Stimulated activated CD8-positive, alpha-beta memory T cell treated with anti-CD3 and anti-CD28 coated beads, Interleukin-7, amount 100 ng/mL, for 1 hour (primary cell): Measurements from ENCODE around the gene SLC5A10.

Experiments used
- DNase-seq, 2 donors: peaks; one replicate each; pipeline ENCODE4 v3.0.0-alpha.2; 2020; ENCODE audit warnings: low read depth in 2 of 2

Gene SLC5A10

DNA sequence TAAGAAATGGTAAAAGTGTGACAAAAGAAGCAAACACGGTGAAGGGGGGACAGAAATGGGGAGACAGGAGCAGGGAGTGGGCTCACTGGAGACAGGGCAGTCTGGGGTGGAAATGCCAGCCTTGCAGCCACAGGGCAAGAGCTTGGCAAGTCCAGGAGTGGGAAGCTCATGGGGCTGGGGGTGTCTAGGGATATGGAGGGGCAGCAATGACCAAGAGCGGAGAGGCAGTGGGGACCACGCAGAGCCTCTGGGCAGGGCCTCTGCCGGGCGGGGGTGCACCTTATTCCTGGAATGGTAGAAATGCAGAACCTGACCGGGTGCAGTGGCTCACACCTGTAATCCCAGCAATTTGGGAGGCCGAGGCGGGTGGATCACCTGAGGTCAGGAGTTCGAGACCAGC lies 12.6 kb downstream of the SLC5A10 start:
- no peak for DNase-seq

DNA sequence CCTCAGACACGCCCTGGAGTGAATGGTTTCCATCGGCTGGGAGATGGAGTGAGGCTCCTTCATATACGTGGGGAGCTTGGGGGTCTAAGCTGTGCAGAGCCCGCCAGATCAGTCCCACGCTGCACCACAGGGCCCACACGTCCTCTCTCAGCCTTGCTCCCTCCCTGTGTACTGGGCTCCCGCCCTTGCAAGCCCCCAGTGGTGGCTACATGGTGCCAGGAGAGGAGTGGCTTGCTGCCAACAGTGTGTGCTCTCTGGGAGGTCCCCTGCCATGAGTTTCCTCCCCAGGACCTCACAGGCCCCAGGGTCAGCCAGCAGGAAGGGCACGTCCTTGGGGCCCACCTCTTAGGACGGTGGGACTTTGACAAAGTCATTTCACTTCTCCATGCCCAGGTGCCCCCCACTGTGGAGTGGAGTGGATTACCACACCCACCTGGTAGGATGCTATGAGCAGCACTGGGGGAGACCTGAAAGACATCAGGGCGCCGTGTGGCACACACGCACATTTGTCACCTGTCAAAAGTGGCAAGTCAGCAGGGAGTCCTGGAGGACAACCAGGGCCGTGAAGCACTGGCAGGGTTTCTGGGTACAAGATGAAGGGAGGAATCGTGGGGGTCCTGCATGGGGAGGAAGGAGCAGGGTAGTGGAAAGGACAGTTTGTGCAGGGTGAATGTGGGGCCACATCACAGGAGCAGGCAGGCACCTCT lies 13.7 kb downstream of the SLC5A10 start:
- DNase-seq, result no peak

DNA sequence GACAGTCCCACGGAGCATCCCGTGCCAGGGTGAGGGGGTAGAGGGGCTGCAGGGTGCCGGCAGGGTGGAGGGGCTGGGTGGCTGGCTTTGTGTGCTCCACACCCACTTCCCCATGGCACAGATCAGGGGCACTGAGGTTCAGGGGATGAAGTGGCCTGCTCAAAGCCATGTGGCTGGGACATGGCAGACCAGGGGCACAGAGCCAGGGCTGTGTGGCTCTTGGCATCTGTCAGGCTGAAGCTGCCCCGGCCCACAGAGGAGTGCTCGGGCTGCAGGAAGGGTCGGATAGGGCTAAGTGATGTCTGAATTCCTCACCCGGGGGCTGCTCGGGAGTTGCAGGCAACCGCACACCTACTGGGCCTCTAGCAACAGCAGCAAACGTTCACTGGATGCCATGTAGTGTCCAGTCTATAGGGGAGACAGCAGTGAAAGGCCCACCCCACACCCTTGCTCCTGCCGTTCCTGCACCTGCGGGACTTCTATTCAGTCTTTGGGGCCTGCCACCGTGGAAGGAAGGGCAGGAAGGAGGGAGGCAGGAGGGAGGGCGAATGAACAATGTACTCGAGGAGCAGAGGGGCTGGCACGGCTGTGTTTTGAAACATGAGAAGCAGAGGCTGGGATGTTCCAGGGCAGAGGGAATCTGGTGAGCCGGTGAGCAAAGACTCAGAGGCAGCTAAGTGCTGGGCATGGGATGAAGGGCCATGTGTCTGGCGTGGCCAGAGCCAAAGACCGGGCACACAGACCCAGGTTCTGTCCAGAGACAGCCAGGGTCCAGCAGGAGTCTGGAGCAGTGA lies 15.1 kb downstream of the SLC5A10 start:
- no peak for DNase-seq

DNA sequence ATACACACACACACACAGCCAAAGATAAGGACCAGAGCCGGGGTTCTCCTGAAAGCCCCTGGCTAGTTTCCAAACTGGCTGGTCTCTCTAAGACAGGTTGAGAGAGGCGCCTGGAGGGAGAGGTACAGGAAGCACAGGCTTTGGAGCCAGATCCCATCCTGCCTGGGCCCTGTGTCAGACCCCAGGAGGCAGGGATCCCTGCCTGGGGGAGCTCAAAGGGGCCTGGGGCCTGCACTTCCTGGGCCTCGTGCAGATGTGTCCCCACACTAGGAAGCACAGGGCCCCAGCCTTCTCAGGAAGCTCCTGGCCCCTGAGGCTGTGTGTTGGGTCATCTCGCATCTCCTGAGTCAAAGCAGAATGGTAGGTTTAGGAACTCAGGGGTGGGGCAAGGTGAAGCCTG lies 16.0 kb downstream of the SLC5A10 start:
- DNase-seq, result no peak

DNA sequence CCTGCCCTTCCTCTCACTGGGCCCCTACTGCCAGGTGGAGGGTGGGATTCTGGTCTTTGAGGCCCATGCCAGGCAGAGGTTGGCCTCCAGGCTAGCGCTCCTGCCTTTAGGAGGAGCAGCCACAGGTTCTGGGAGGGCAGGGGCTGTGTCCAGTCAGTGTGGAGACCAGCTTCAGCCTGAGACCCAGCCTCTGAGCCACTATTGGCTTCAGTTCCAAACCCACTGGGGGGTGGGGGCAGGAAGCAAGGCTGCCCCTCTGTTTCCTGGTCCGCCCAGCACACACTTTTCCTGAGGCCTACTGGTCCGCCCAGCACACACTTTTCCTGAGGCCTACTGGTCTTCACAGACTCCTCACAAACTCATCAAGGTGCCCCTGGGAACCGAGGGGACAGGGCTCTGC lies 16.4 kb downstream of the SLC5A10 start:
- no peak for DNase-seq

DNA sequence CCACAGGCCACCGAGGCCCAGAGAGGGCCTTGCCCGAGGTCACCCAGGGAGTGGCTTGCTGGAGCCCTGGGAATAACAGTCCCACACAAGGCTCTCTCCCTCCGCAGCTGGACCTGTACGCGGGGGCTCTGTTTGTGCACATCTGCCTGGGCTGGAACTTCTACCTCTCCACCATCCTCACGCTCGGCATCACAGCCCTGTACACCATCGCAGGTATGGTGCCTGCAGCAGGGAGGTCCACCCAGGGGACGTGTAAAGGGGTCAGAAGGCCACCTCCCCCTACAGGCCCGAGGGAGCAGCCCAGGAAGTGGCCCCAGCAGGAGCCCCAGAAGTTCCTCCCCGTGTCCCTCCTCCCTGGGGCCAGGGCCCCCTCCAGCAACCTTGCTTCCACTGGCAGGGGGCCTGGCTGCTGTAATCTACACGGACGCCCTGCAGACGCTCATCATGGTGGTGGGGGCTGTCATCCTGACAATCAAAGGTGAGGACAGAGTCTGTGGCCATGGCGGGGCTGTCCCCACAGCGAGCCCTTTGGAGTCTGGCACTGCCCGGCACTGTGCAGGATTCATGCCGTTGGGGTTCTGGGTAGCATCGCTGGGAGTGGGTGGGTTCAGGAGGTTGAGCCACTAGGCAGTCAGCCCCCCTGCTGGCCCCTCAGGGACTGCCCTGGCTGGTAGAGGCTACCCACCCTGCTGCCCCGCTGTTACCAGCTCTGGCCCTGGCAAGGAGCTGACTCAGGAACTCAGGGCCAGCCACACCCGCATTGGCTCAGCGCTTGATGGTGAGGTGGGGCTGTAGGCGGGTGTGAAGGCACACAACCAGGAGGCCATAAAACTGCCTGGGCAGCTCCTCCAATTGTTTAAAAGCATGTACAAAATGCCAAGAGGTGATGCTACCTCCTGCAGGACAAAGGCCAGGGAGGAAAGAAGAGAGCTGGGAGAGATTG lies 17.3 kb downstream of the SLC5A10 start:
- no peak for DNase-seq

DNA sequence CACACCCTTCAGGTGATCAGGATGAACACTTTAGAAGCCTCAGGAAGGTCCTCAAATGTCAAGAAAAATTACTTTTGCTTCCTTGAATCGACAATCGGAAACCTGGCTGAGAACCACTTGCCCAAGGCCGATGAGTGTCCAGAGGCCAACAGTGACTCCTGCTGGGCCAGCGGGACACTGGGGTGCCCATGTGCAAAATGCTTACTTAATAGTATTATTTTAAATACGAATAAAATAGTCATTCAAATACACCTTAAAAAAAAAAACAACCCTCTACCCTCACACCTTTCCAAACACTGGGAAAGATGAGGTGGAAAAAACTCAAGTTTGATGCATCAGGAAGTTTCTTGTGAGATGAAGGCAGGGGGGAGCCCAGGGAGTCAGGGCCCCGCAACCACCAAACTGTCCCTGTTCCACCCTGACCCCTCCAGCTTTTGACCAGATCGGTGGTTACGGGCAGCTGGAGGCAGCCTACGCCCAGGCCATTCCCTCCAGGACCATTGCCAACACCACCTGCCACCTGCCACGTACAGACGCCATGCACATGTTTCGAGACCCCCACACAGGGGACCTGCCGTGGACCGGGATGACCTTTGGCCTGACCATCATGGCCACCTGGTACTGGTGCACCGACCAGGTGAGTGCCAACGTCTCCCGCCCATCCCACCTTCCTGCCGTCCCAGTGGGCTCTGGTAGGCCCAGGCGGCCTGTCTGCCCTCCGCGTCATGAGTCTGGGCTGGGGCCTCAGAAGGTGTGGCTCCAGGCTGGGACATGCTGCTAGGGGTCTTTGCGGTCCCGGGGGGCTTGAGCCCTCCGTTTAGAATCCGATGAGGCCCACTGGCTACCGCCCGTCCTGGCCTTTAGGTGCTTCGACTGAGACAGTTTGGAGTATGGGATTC lies 18.9 kb downstream of the SLC5A10 start:
- no peak for DNase-seq

DNA sequence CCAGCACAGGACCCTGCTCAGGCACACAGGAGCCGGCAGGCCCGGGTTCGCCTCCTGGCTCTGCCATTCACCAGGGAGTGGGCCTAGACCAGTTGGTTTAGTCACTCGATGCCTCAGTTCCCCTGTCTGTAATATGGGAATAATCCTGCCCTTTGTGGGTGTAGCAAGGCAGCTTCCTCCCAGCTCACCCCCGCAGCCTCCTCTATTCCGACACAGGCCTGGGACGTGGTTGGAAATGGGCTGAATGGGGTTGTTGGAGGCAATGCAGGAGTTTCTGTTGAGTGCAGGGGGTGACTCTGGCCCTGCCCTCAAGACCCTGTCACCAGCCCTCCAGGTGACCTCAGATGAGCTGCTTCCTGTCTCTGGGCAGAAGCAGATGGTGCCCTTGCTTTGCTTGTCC lies 19.8 kb downstream of the SLC5A10 start:
- no peak for DNase-seq

DNA sequence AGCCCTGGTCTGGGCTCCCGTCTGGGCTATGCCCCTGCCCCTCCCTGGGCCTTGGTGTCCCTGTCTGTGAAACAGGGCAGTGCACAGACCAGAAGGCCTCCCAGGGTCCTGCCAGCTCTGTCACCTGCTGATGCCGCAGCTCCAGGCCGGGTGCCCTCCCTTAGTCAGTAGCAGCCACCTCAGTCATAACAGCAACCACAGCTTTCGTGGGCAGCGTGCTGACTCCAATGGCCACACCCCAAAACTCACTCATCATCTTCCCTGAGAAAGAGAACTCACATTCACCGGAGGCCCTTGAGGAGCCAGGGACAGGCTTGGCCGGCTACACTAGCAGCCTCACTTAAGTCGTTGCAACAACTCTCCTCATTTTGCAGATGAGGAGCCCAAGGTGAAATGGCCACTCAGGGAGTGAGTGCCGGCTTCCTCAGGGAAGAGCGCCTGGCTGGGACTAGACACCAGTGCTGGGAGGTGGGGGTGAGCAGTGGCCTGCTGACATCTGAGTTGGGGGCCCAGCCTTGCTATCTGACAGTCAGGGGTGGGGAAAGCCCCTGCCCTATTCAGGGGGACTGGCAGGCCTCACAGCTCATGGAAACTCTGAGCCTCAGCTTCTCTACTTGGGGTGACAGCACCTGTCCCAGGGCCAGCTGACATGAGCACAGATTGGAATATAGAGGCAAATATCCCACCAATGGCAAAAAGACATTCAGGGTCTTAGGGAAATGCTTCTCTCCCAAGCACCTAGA lies 22.6 kb downstream of the SLC5A10 start:
- DNase-seq, result no peak

DNA sequence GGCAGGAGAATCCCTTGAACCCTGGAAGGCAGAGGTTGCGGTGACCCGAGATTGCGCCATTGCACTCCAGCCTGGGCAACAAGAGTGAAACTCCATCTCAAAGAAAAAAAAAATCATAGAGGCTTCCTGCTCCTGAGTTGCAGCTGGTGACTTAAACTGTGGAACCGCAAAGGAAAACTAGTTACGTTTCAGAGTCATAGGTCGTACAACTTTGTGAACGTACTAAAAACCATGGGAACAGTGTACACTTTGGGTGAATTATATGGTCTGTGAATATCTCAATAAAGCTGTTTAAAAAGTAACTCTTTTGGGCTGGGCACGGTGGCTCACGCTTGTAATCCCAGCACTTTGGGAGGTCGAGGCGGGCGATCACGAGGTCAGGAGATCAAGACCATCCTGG lies 23.6 kb downstream of the SLC5A10 start:
- no peak for DNase-seq

DNA sequence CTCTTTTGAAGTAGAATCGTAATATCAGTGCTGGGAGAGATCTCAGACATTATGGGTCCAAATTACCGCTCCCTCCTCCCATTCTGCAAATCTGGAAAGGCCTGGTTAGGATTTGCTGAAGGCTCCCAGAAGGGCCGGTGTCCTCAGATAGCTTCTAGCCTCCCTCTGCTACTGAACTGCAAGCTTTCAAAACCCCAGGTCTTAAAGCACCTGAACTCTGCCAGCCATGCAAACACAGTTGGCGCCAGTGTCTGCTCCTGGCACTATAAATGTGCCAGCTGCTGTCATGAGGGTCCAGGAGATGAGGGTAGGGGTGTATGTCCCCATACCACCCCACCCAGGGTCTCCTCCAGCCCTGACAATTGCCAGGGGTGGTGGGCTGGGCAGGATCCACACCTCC lies 24.2 kb downstream of the SLC5A10 start:
- DNase-seq, result no peak

DNA sequence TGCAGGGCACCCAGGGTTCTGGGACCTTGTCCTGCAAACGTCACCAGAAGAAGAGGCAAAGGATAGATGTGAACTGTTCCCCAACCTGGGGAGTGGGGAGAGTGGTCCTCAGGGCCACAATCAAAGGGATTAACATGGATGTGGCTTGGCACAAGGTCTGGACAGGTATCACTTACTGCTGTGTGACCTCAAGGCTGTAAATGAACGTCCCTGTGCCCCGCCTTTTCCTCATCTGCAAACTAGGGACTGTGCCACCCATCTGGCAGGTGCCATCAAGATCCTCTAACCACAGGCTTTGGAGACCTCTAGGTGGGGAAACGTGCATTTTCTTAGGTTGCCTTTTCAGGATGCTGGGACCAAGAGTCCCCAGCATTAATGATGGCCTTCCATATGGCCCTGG lies 25.1 kb downstream of the SLC5A10 start:
- no peak for DNase-seq

DNA sequence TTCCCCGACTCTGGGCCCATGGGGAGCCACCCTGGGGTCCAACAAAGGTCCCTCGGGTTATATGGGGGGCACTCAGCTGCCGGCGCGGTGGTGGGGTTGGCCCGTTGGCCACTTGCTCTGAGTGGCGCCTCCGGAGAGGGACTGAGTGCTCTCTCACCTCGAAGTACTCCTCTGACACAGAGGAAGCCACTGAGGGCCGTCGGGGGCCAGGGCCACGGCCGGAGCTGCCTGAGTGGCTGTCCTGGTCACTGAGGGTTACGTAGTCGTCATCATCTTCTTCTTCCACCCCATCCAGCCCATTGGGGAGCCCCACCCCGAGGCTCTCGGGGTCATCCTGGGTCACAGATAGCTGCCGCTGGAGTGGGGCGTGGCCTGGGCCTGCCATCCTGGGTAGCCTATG lies 25.7 kb downstream of the SLC5A10 start:
- DNase-seq, result no peak

DNA sequence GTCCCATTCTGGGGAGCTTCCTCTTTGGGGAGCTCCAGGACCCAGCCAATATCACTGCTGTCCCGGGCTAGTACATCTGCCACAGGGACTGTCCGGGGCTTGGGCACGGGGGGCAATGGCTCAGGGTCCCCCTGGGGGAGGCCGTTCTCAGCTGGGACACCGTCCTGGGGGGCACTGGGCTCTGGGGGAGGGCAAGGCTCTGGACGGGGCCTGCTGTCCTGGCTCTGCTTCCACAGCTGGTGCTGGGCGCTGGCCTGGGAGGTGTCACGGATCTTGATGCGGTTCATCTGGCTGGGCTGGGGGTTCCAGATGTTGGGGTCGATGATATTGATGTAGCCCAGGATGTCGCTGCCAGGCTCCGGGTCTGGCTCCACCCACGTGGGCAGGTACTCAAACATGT lies 26.1 kb downstream of the SLC5A10 start:
- DNase-seq, result no peak

DNA sequence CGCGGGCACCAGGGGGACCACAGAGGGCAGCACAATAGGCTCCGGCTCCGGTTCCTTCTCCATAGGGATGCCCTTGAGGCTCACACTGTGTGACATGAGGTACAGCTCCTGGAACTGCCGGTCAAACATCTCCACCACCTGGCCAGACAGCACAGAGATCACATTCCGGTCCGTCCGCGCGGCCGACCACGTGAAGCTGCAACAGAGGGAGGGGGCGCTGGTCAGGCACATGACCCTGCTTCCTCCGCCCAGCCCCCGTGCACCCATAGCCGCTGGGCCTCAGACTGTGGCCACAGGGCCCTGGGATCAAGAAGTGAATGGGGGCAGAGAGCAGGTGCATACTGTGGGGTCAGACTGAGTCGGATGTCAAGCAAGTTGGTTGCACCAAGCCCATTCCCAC lies 26.7 kb downstream of the SLC5A10 start:
- no peak for DNase-seq

DNA sequence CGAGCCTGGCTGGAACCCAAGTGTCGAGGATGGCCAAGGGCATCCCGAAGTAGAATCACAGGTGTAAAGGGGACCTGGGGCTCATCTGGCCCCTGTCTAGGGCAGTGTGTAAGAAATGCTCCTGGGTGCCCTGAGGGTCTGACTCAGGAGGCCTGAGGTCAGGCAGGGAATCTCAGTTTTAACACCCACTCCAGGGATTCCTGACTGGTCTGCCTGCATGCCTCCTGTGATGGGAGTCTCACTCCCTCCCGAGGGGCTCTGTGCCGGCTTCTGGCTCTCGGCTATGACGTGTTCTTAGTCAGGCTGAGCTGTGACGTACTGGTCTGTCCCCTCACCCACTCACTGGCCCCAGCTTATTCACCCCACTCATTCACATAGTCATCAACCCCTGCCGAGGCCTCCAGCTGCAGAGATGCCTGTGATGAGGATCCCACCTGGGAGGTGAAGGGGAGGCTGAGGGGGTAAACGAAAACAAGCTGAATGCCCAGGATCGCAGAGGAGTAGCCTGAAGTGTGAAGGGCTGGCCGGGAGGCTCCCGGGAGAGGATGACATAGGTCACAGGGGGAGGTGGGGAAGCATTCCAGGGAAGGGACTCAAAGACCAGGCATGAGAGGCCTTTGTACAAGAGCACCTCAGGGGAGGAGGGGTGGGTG lies 28.8 kb downstream of the SLC5A10 start:
- no peak for DNase-seq

DNA sequence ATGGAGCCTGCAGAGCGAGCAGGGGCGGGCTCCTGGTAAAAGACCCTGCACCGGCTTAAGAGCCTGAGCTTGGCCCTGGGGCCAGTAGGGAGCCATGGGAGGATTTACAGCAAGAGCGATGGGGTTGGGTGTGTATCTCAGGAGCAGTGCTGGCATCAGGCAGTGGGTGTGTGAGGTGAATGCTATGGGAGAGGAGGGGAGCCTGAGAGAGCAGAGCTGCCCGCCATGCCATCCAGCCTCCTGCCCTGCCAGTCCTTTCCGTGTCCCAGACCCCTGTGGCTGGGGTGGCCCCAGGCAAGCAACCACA lies 29.3 kb downstream of the SLC5A10 start:
- DNase-seq, result no peak

DNA sequence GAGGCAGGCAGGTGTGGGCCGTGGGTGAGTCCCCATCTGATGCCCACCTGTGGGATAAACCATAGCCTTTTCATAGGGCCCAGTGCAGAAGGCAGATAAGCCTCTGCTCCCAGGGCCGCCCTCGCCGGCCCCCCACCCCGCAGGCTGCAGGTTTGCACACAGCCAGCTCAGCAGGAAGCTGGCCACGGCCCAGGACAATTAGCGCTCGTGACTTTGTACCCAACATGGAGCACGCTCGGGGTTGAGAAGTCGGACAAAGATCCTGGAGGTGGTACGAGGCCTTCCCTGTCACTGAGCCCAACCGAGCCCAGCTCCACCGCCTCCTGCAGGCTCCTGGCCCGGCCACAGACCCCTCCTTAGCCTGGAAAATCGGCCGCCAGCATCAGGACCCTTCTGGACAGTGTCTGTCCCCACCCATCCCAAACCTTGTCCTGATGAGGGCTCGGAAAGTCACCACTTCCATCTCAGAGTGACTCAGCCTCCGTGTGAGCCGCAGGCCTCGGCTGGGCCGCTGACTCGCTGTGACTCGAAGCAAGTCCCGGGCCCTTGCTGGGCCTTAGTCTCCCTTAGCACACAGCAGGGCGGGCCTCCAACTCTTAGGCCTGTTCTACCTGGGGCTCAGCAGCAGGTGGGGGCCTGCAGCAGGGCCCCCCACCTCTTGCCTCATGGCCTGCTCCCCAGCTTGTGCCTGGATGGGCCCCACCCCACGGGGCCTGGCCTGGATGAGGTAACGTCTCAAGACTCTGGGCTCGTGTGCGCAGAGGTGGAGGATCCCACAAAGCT lies 29.9 kb downstream of the SLC5A10 start:
- no peak for DNase-seq

DNA sequence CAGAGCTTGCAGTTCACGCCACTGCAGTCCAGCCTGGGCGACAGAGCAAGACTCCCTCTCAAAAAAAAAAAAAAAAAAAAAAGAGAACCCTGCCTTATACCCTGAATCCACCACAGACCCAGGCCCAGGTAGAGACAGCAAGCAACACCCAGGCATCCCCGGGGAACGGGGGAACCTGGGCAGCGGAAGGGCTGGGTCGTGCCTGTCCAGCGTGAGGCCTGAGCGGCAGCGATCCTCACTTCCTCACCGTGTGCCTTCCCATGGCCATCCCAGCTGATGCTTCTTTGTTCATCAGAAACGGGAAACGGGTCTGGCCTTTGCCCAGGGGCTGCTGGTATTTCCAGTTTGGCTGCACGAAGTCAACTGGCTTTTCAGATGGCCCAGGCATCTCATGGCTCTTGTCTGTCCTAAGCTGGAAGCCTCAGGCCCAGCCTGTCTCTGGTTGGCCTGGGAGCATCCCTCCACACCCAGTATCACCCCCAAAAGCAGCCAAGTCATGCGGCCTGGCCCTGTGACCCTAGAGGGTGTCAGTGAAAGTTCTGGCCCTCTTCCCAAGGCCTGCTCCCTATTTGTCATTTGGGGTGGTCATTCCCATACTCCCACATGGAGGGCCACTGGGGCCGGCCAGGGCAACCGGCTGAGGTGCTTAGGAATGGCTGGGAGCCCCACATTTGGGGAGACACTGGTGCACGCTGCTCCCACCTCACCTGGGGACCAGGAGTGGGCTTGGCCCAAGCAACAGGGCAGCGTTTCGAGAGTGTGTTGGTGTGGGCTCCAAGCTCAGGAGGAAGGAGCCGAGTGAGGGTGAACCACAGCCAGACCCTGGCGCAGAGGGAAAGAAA lies 32.5 kb downstream of the SLC5A10 start:
- no peak for DNase-seq
